Endothelial cell of umbilical vein (primary cell): ENCODE data around the gene CENPF. TPM values are rescaled to one million over a fixed set of nuclear protein-coding genes. Genes with fewer than 3 reads are reported as not detected.

Source experiments
- BruUV-seq: library from RNA; stranded (reverse); fragments of 400-500 nt; replicated peaks from 2 replicates; lab custom pipeline; 2021; lab: Mats Ljungman, UMichigan
- CTCF ChIA-PET: fragments of 300-600, 350-600 bp; sonication (Branson Sonifier 250); formaldehyde crosslinking; loops from one replicate; lab custom pipeline; 2021; ENCODE audit warnings: antibody characterized with exemption, inconsistent platforms; lab: Charles Lee
- POLR2A ChIA-PET: fragments of 300-600, 350-600 bp; sonication (Branson Sonifier 250); formaldehyde crosslinking; loops from one replicate; lab custom pipeline; 2021; ENCODE audit warnings: antibody characterized with exemption, inconsistent platforms; lab: Charles Lee
- DNase-seq: peaks from one replicate; pipeline ENCODE4 v3.0.0-alpha.2; 2011; ENCODE audit warnings: low read depth, low spot score
- FAIRE-seq: peaks from 2 replicates; lab custom pipeline; 2011; peaks lifted over from hg19 to GRCh38; lab: Jason Lieb, UNC
- H2AFZ ChIP-seq: 2 replicates; pipeline ENCODE4 v1.6.0; 2012; ENCODE audit warnings: low read depth, low read length, control low read depth, inconsistent platforms
- H3K27ac ChIP-seq: 2 replicates; pipeline ENCODE4 v1.5.1; 2011; ENCODE audit warnings: low read depth, mild to moderate bottlenecking, control low read depth, low read length, moderate library complexity; ENCODE audit not compliant: insufficient read depth
- H3K27me3 ChIP-seq, 2 experiments: 2 replicates each; pipeline versions ENCODE4 v1.6.0 to v1.6.1; 2011; ENCODE audit warnings: low read length in 2 of 2, mixed read lengths in 1 of 2; ENCODE audit not compliant: control insufficient read depth in 2 of 2, insufficient read depth in 2 of 2
- H3K36me3 ChIP-seq, 2 experiments: 2 replicates in 1 of 2; 3 replicates in 1 of 2; pipeline ENCODE4 v1.5.1; 2011; ENCODE audit warnings: low read length in 2 of 2, mild to moderate bottlenecking in 1 of 2, moderate library complexity in 1 of 2; ENCODE audit not compliant: control insufficient read depth in 2 of 2, insufficient read depth in 2 of 2; ENCODE audit errors: extremely low read depth in 1 of 2
- H3K4me1 ChIP-seq: 3 replicates; pipeline ENCODE4 v1.5.1; 2011; ENCODE audit warnings: mild to moderate bottlenecking, low read length; ENCODE audit not compliant: control insufficient read depth, insufficient read depth; ENCODE audit errors: extremely low read depth
- H3K4me2 ChIP-seq: 2 replicates; pipeline ENCODE4 v1.6.1; 2011; ENCODE audit warnings: low read length, control low read depth, mixed read lengths; ENCODE audit not compliant: insufficient read depth
- H3K4me3 ChIP-seq, 3 experiments: fragments of 200-600 bp in 1 of 3; sonication (generic), shearing (Covaris generic) in 1 of 3; replicated peaks in 1 of 3; 2 replicates each; pipeline ENCODE4 v1.5.1; 2011 to 2016; ENCODE audit warnings: control low read depth in 3 of 3, low read length in 3 of 3, mild to moderate bottlenecking in 2 of 3, inconsistent platforms in 1 of 3, low read depth in 1 of 3, moderate library complexity in 1 of 3; ENCODE audit not compliant: insufficient read depth in 1 of 3
- H3K79me2 ChIP-seq: 2 replicates; pipeline ENCODE4 v1.6.0; 2012; ENCODE audit warnings: low read length, inconsistent platforms; ENCODE audit not compliant: control insufficient read depth, insufficient read depth
- H3K9ac ChIP-seq: replicated peaks from 2 replicates; pipeline ENCODE3; 2011; ENCODE audit warnings: low read length, control low read depth; ENCODE audit not compliant: insufficient read depth; ENCODE audit errors: extremely low read depth
- H3K9me1 ChIP-seq: replicated peaks from 3 replicates; pipeline ENCODE4 v1.6.0; 2011; ENCODE audit warnings: mild to moderate bottlenecking, low read length; ENCODE audit not compliant: control insufficient read depth, insufficient read depth; ENCODE audit errors: extremely low read depth
- H3K9me3 ChIP-seq: replicated peaks from 2 replicates; pipeline ENCODE4 v1.5.1; 2012; ENCODE audit warnings: low read length, inconsistent platforms; ENCODE audit not compliant: control insufficient read depth, insufficient read depth
- H4K20me1 ChIP-seq: replicated peaks from 2 replicates; pipeline ENCODE3; 2011; ENCODE audit warnings: mild to moderate bottlenecking, low read length; ENCODE audit not compliant: control insufficient read depth, insufficient read depth; ENCODE audit errors: extremely low read depth
- CTCF ChIP-seq, 2 donors: IDR thresholded peaks; 1 replicate in 1 of 2; 2 replicates in 1 of 2; pipeline ENCODE4 v1.5.1; 2011; ENCODE audit warnings: low read length in 2 of 2, mild to moderate bottlenecking in 2 of 2, moderate library complexity in 2 of 2, control low read depth in 1 of 2, inconsistent platforms in 1 of 2, low read depth in 1 of 2; ENCODE audit not compliant: insufficient read depth in 1 of 2; ENCODE audit errors: extremely low read depth in 1 of 2
- EZH2 ChIP-seq: IDR thresholded peaks from 2 replicates; pipeline ENCODE4 v1.6.1; 2012; ENCODE audit warnings: borderline replicate concordance, low read depth, mild to moderate bottlenecking, moderate library complexity, low read length, inconsistent platforms; ENCODE audit not compliant: severe bottlenecking
- FOS ChIP-seq: IDR thresholded peaks from 2 replicates; pipeline ENCODE4 v1.6.1; 2011; ENCODE audit warnings: mild to moderate bottlenecking, low read length, moderate library complexity, borderline replicate concordance; ENCODE audit not compliant: insufficient read depth
- GATA2 ChIP-seq: IDR thresholded peaks from 2 replicates; pipeline ENCODE4 v1.7.0; 2011; ENCODE audit warnings: low read depth, mild to moderate bottlenecking, moderate library complexity, mixed read lengths, low read length; ENCODE audit not compliant: insufficient read length, insufficient read depth
- JUN ChIP-seq: IDR thresholded peaks from 2 replicates; pipeline ENCODE4 v1.6.1; 2011; ENCODE audit warnings: borderline replicate concordance, low read depth; ENCODE audit not compliant: insufficient read length, insufficient read depth
- MYC ChIP-seq: IDR thresholded peaks from one replicate; pipeline ENCODE4 v1.6.1; 2011; ENCODE audit warnings: mild to moderate bottlenecking, low read depth, low read length
- POLR2A ChIP-seq: IDR thresholded peaks from 2 replicates; pipeline ENCODE4 v1.6.1; 2012; ENCODE audit warnings: low read depth, mild to moderate bottlenecking, control low read depth, low read length
- POLR2AphosphoS5 ChIP-seq: IDR thresholded peaks from 2 replicates; pipeline ENCODE4 v1.6.1; 2012; ENCODE audit warnings: low read depth, mild to moderate bottlenecking, control low read depth, low read length, moderate library complexity; ENCODE audit not compliant: insufficient read depth
- dilution Hi-C: fragments of 300-500 bp; cut with MboI; formaldehyde crosslinking; loops from one replicate; pipeline ENCODE4 v1.15.0; 2019; ENCODE audit warnings: low sequenced_read_pairs; ENCODE audit not compliant: extremely low pct_ligation_motif_present
- intact Hi-C: fragments of 100-400 bp; cut with micrococcal nuclease; formaldehyde crosslinking; loops from one replicate; pipeline ENCODE4 v1.10.0; 2022
- polyA plus RNA-seq, 4 experiments: library from polyadenylated mRNA; depleted of rRNA in 3 of 4; stranded (reverse) in 3 of 4; unstranded in 1 of 4; fragments of >200 nt; gene quantifications; 2 replicates each; pipeline versions ENCODE4 v1.2.1 to v1.2.3, GENCODE V29; 2011 to 2012; ENCODE audit warnings: missing spikeins in 1 of 4
- total RNA-seq: library from RNA; stranded (reverse); gene quantifications from 2 replicates; pipeline ENCODE4 v1.2.3, GENCODE V29; 2021
- TF ChIP-seq, protein P1 (sequence below): IDR thresholded peaks from 2 replicates; pipeline ENCODE4 v1.6.1; 2011; ENCODE audit not compliant: insufficient read depth, insufficient read length

Gene CENPF
- total and polyA plus RNA-seq, 2 donors (not counting 3 experiments of a cell fraction or from before 2014, with no cell fraction given): 6.4 to 66.2 TPM

GRCh38 chr1:214638997-214639396 is 36.0 kb downstream of the CENPF start:
- Histone ChIP-seq H3K27me3 (no peaks in the 10 kb centered on the region), H3K9ac (no peak overlapping the region), H3K79me2 (peaks cover 2% of the 10 kb centered on the region), H3K27ac (no peak overlapping the region), H3K9me3 (no peaks in the 10 kb centered on the region), H3K9me1 (no peaks in the 10 kb centered on the region), H3K4me2 (no peak overlapping the region), H2AFZ (no peak overlapping the region), H4K20me1 (no peaks in the 10 kb centered on the region), H3K36me3 (peaks cover under 1 to 18% of the 10 kb centered on the region in 2 experiments), H3K4me1 (peaks cover 7% of the 10 kb centered on the region), H3K4me3 (no peak overlapping the region)
- ChIA-PET POLR2A (no interaction called here), CTCF (interaction anchor here (1.2 to 3.6 kb wide), 5 partner anchors 12 to 507 kb away, joined by 3 to 45 read pairs (median 12); no protein-coding TSS in a partner anchor)
- intact Hi-C loops: no loop called here
- DNase-seq: no peak
- FAIRE-seq: no peak
- no TSS peak for BruUV-seq
- dilution Hi-C loops: no loop called here
- TF ChIP-seq POLR2AphosphoS5: no peak
- TF ChIP-seq POLR2A: no peak
- TF ChIP-seq, protein P1, sequence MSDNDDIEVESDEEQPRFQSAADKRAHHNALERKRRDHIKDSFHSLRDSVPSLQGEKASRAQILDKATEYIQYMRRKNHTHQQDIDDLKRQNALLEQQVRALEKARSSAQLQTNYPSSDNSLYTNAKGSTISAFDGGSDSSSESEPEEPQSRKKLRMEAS: no peak
- TF ChIP-seq CTCF (IDR thresholded peaks at IDR 0.05; ENCODE audit: extremely low read depth in 1 of 2, insufficient read depth in 1 of 2, low read depth in 1 of 2, low read length in 2 of 2): no peak
- TF ChIP-seq GATA2: no peak
- TF ChIP-seq MYC: no peak
- TF ChIP-seq FOS: no peak
- no peak for TF ChIP-seq EZH2
- TF ChIP-seq JUN: no peak
